ENCODE data around the gene RBPJL.

RBPJL gene

DNA sequence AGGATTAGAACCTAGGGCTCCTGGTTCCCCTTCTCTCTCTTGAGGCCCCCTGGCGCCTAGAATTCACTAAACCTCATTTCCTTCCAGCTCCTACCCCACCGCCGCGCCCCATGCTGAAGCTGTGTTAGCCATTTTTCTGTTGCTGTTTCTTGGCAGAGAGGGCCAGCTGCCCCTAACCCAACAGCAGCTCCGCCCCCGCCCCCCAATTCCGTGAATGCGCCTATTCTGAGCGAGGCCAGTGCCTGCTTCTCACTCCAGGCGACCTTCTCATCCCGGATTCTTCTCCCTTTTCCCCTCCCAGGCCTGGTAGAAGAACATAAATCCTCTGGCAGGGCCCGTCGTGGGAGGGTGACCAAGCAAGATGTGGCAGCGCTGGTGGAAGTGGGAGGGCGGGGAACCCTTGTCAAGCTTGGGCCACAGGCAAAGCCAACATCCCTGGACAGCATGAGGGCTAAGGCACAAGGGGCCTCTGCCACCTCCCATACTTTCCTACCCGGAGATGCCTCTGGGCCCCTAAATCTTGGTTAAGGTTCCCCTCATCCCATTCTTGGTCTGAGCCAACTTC, 518 bp downstream of the RBPJL start:
- Histone ChIP-seq H3K9ac (ENCODE audit: low read depth, low read length) (no peak overlapping the region), H3K4me1 (ENCODE audit: control insufficient read depth, insufficient read depth, low read length) (peaks cover 9% of the 10 kb centered on the region; the same call in 1 of the 2 replicates), H3K4me3 (ENCODE audit: low read depth, low read length) (no peak overlapping the region), H3K9me3 (ENCODE audit: control insufficient read depth, insufficient read depth, low read length) (no peaks in the 10 kb centered on the region), H3K27ac (ENCODE audit: low read depth, low read length) (no peak overlapping the region), H3K27me3 (ENCODE audit: control insufficient read depth, insufficient read depth, low read length) (peaks cover 9% of the 10 kb centered on the region; the same call in 1 of the 2 replicates), H3K36me3 (ENCODE audit: control insufficient read depth, insufficient read depth, low read length) (no peaks in the 10 kb centered on the region)

GRCh38 chr20:45308117-45308778, 1.6 kb downstream of the RBPJL start, which contains the start of gene MATN4:
MATN4 (minus strand) TSS chr20:45308299; CDS start chr20:45305582, 2,717 bp downstream.
- peaks cover 9% of the 10 kb centered on the region; the same call in 1 of the 2 replicates for H3K4me1 ChIP-seq (ENCODE audit: control insufficient read depth, insufficient read depth, low read length)
- no peaks in the 10 kb centered on the region for H3K36me3 ChIP-seq (ENCODE audit: control insufficient read depth, insufficient read depth, low read length)
- no peak within 1 kb of the TSS for H3K9ac ChIP-seq (ENCODE audit: low read depth, low read length)
- no peak within 1 kb of the TSS; the same call in 1 of the 2 replicates for H3K4me3 ChIP-seq (ENCODE audit: low read depth, low read length)
- peaks cover 9% of the 10 kb centered on the region; the same call in 1 of the 2 replicates for H3K27me3 ChIP-seq (ENCODE audit: control insufficient read depth, insufficient read depth, low read length)
- H3K9me3 ChIP-seq (ENCODE audit: control insufficient read depth, insufficient read depth, low read length), result no peaks in the 10 kb centered on the region
- H3K27ac ChIP-seq (ENCODE audit: low read depth, low read length), result no peak within 1 kb of the TSS

DNA sequence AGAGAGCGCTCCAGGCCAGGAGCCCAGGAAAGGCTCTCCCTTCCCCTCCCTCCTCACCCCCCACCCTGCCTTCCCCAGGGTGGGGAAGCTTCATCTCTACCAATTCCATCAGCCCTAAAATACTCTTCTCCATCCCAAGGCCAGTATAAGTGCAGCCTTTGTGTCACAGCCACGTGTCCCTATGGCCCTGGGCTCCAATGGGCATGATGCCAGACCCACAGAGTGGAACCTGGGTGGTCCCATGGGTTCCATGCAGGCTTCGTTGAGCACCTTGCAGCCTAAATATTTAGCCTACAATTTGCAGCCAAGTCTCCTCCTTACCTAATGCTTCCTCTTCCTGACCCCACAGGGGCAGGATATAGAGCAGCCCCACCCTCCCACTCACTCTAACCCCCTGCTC, 2.4 kb downstream of the RBPJL start:
- Histone ChIP-seq H3K9me3 (ENCODE audit: control insufficient read depth, insufficient read depth, low read length) (no peaks in the 10 kb centered on the region), H3K9ac (ENCODE audit: low read depth, low read length) (no peak overlapping the region), H3K4me3 (ENCODE audit: low read depth, low read length) (no peak overlapping the region), H3K27ac (ENCODE audit: low read depth, low read length) (no peak overlapping the region), H3K4me1 (ENCODE audit: control insufficient read depth, insufficient read depth, low read length) (peaks cover 9% of the 10 kb centered on the region; the same call in 1 of the 2 replicates), H3K27me3 (ENCODE audit: control insufficient read depth, insufficient read depth, low read length) (peaks cover 9% of the 10 kb centered on the region; the same call in 1 of the 2 replicates), H3K36me3 (ENCODE audit: control insufficient read depth, insufficient read depth, low read length) (no peaks in the 10 kb centered on the region)

- Histone ChIP-seq H3K27me3 (ENCODE audit: control insufficient read depth, insufficient read depth, low read length) (peaks cover 9% of the 10 kb centered on the region; the same call in 1 of the 2 replicates), H3K27ac (ENCODE audit: low read depth, low read length) (no peak overlapping the region), H3K9ac (ENCODE audit: low read depth, low read length) (no peak overlapping the region), H3K4me3 (ENCODE audit: low read depth, low read length) (peak overlapping the region; percentile 33; the same call in 1 of the 2 replicates), H3K36me3 (ENCODE audit: control insufficient read depth, insufficient read depth, low read length) (no peaks in the 10 kb centered on the region), H3K9me3 (ENCODE audit: control insufficient read depth, insufficient read depth, low read length) (no peaks in the 10 kb centered on the region), H3K4me1 (ENCODE audit: control insufficient read depth, insufficient read depth, low read length) (peaks cover 9% of the 10 kb centered on the region; the same call in 1 of the 2 replicates)
Observed at GRCh38 chr20:45311589-45312211, 5.1 kb downstream of the RBPJL start.

DNA sequence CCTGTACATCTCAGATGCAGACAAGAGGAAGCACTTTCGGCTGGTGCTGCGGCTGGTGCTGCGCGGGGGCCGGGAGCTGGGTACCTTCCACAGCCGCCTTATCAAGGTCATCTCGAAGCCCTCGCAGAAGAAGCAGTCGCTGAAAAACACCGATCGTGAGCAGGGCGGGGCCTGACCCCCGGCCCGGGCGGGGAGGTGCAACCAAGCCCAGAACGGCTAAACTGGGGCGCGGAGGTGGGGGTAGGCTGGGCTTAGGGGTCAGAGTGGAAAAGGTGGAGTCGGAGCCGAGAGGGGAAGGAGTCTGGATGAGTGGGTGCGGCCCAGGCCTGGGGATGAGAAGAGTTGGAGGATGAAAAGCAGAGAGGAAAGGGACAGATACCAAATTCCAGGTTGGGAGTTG, 5.6 kb downstream of the RBPJL start:
- no peak overlapping the region for H3K4me3 ChIP-seq (ENCODE audit: low read depth, low read length)
- peaks cover 9% of the 10 kb centered on the region; the same call in 1 of the 2 replicates for H3K27me3 ChIP-seq (ENCODE audit: control insufficient read depth, insufficient read depth, low read length)
- H3K36me3 ChIP-seq (ENCODE audit: control insufficient read depth, insufficient read depth, low read length), result no peaks in the 10 kb centered on the region
- peaks cover 9% of the 10 kb centered on the region; the same call in 1 of the 2 replicates for H3K4me1 ChIP-seq (ENCODE audit: control insufficient read depth, insufficient read depth, low read length)
- no peaks in the 10 kb centered on the region for H3K9me3 ChIP-seq (ENCODE audit: control insufficient read depth, insufficient read depth, low read length)
- no peak overlapping the region for H3K9ac ChIP-seq (ENCODE audit: low read depth, low read length)
- H3K27ac ChIP-seq (ENCODE audit: low read depth, low read length), result no peak overlapping the region

DNA sequence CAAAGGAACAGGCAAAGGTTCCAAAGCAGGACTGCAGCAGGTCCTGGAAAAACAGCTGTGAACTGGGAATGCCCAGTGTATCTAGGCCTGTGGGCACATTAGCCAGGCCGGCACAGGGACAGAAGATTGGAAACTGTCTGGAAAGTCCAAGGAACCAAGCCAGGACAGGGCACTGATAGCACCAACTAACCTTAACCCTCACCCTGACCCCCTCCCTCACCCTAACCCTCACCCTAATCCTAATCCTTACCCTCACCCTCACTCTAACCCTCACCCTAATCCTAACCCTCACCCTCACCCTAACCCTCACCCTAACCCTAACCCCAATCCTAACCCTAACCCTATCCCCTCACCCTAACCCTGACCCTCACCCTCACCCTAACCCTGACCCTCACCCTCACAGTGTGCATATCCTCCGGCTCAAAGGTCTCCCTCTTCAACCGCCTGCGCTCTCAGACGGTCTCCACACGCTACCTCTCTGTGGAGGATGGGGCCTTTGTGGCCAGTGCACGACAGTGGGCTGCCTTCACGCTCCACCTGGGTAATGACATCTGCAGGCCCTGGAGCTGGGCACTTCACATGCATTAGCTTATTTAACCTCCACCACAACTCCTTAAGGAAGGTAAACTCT, 6.5 kb downstream of the RBPJL start:
- peaks cover 9% of the 10 kb centered on the region; the same call in 1 of the 2 replicates for H3K27me3 ChIP-seq (ENCODE audit: control insufficient read depth, insufficient read depth, low read length)
- no peak overlapping the region for H3K9ac ChIP-seq (ENCODE audit: low read depth, low read length)
- H3K4me1 ChIP-seq (ENCODE audit: control insufficient read depth, insufficient read depth, low read length), result peaks cover 3% of the 10 kb centered on the region; the same call in 1 of the 2 replicates
- no peak overlapping the region for H3K27ac ChIP-seq (ENCODE audit: low read depth, low read length)
- no peak overlapping the region for H3K4me3 ChIP-seq (ENCODE audit: low read depth, low read length)
- H3K9me3 ChIP-seq (ENCODE audit: control insufficient read depth, insufficient read depth, low read length), result no peaks in the 10 kb centered on the region
- H3K36me3 ChIP-seq (ENCODE audit: control insufficient read depth, insufficient read depth, low read length), result no peaks in the 10 kb centered on the region

GRCh38 chr20:45313943-45314342, 7.3 kb downstream of the RBPJL start:
- Histone ChIP-seq H3K9ac (ENCODE audit: low read depth, low read length) (no peak overlapping the region), H3K4me3 (ENCODE audit: low read depth, low read length) (no peak overlapping the region), H3K4me1 (ENCODE audit: control insufficient read depth, insufficient read depth, low read length) (no peaks in the 10 kb centered on the region), H3K27ac (ENCODE audit: low read depth, low read length) (no peak overlapping the region), H3K27me3 (ENCODE audit: control insufficient read depth, insufficient read depth, low read length) (0 out of 2 replicates have a peak, but pooled peaks cover 5% of the 10 kb centered on the region), H3K36me3 (ENCODE audit: control insufficient read depth, insufficient read depth, low read length) (no peaks in the 10 kb centered on the region), H3K9me3 (ENCODE audit: control insufficient read depth, insufficient read depth, low read length) (no peaks in the 10 kb centered on the region)

- no peak overlapping the region for H3K9ac ChIP-seq (ENCODE audit: low read depth, low read length)
- no peaks in the 10 kb centered on the region for H3K4me1 ChIP-seq (ENCODE audit: control insufficient read depth, insufficient read depth, low read length)
- H3K4me3 ChIP-seq (ENCODE audit: low read depth, low read length), result no peak overlapping the region
- H3K9me3 ChIP-seq (ENCODE audit: control insufficient read depth, insufficient read depth, low read length), result no peaks in the 10 kb centered on the region
- H3K27ac ChIP-seq (ENCODE audit: low read depth, low read length), result no peak overlapping the region
- 0 out of 2 replicates have a peak, but pooled peaks cover 5% of the 10 kb centered on the region for H3K27me3 ChIP-seq (ENCODE audit: control insufficient read depth, insufficient read depth, low read length)
- no peaks in the 10 kb centered on the region for H3K36me3 ChIP-seq (ENCODE audit: control insufficient read depth, insufficient read depth, low read length)
Observed at GRCh38 chr20:45315672-45316071, 9.0 kb downstream of the RBPJL start.

- Histone ChIP-seq H3K27me3 (ENCODE audit: control insufficient read depth, insufficient read depth, low read length) (0 out of 2 replicates have a peak, but pooled peaks cover under 1% of the 10 kb centered on the region), H3K9ac (ENCODE audit: low read depth, low read length) (no peak overlapping the region), H3K4me1 (ENCODE audit: control insufficient read depth, insufficient read depth, low read length) (no peaks in the 10 kb centered on the region)
Observed at GRCh38 chr20:45316150-45317080, 9.8 kb downstream of the RBPJL start.

DNA sequence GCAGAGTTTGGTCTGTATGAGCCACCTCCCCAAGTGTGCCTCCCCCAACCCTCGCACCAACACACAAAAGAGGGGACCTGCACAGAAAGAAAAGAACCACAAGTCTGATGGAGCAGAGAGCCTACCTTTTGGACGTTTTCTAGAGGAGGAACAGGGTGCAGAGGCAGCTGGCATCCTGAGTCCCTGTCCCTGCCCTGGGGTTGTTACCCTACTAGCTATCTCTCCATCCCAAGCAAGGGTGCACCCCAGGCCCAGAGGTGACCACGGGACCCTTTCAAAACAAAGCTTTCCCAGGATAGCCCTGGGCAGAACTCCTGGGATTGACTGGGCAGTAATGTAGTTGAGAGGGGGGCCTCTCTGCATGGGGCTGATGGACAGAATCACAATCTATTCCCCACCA, 11.2 kb downstream of the RBPJL start:
- Histone ChIP-seq H3K27ac (ENCODE audit: low read depth, low read length) (no peak overlapping the region), H3K9ac (ENCODE audit: low read depth, low read length) (no peak overlapping the region), H3K27me3 (ENCODE audit: control insufficient read depth, insufficient read depth, low read length) (no peaks in the 10 kb centered on the region), H3K4me3 (ENCODE audit: low read depth, low read length) (no peak overlapping the region), H3K36me3 (ENCODE audit: control insufficient read depth, insufficient read depth, low read length) (no peaks in the 10 kb centered on the region), H3K4me1 (ENCODE audit: control insufficient read depth, insufficient read depth, low read length) (no peaks in the 10 kb centered on the region), H3K9me3 (ENCODE audit: control insufficient read depth, insufficient read depth, low read length) (no peaks in the 10 kb centered on the region)

More at GRCh38 chr20:45316150-45317080, 9.8 kb downstream of the RBPJL start:
- Histone ChIP-seq H3K36me3 (ENCODE audit: control insufficient read depth, insufficient read depth, low read length) (no peaks in the 10 kb centered on the region), H3K9me3 (ENCODE audit: control insufficient read depth, insufficient read depth, low read length) (no peaks in the 10 kb centered on the region), H3K27ac (ENCODE audit: low read depth, low read length) (no peak overlapping the region), H3K4me3 (ENCODE audit: low read depth, low read length) (no peak overlapping the region)
